ENCODE data around the gene REEP6.
"Not testable (repeated sequence)": the region's sequence is repeated elsewhere in the genome, so short reads cannot be mapped to it uniquely, and the experiment has no call there.

Gene REEP6

GRCh38 chr19:1509602-1510441 lies 18.8 kb downstream of the REEP6 start:
- DNase-seq = no peak

- DNase-seq = no peak
Observed at GRCh38 chr19:1510442-1510806, 19.4 kb downstream of the REEP6 start.

GRCh38 chr19:1510807-1511206 lies 19.8 kb downstream of the REEP6 start:
- no peak for DNase-seq

GRCh38 chr19:1511318-1512317 lies 20.6 kb downstream of the REEP6 start:
- DNase-seq = no peak

- DNase-seq = no peak
Observed at GRCh38 chr19:1512671-1513498, 21.9 kb downstream of the REEP6 start, which contains the start of gene ADAMTSL5. Gene ADAMTSL5 (minus strand): TSS chr19:1513019. CDS start chr19:1510943, 2,076 bp downstream.

GRCh38 chr19:1513499-1514294 lies 22.7 kb downstream of the REEP6 start:
- DNase-seq = no peak

GRCh38 chr19:1514295-1514661 lies 23.3 kb downstream of the REEP6 start:
- DNase-seq = no peak

GRCh38 chr19:1514986-1515721 lies 24.2 kb downstream of the REEP6 start:
- no peak for DNase-seq

GRCh38 chr19:1516395-1516753 lies 25.4 kb downstream of the REEP6 start:
- DNase-seq = no peak

GRCh38 chr19:1518471-1518870 lies 27.5 kb downstream of the REEP6 start:
- DNase-seq = no peak

GRCh38 chr19:1519802-1520201 lies 28.8 kb downstream of the REEP6 start:
- DNase-seq = not testable (repeated sequence)

GRCh38 chr19:1520203-1520780 lies 29.3 kb downstream of the REEP6 start:
- DNase-seq = no peak

GRCh38 chr19:1521636-1522035 lies 30.7 kb downstream of the REEP6 start:
- no peak for DNase-seq

- DNase-seq = no peak
Observed at GRCh38 chr19:1522061-1522460, 31.1 kb downstream of the REEP6 start.

GRCh38 chr19:1522838-1523237 lies 31.9 kb downstream of the REEP6 start:
- no peak for DNase-seq

GRCh38 chr19:1523412-1524286 lies 32.7 kb downstream of the REEP6 start, which contains the start of gene PLK5:
Gene PLK5 (plus strand): TSS chr19:1524077. CDS start chr19:1526997, 2,920 bp downstream.
- DNase-seq = no peak

GRCh38 chr19:1524287-1524971 lies 33.4 kb downstream of the REEP6 start:
- no peak for DNase-seq

- no peak for DNase-seq
Observed at GRCh38 chr19:1524972-1525325, 34.0 kb downstream of the REEP6 start.

- no peak for DNase-seq
Observed at GRCh38 chr19:1525343-1525742, 34.4 kb downstream of the REEP6 start.

All from NCI-H524 (cell line).